Measurements from ENCODE around the gene CNTN6.

CNTN6 gene

GRCh38 chr3:1092771-1093170, at the start of gene CNTN6:
Gene CNTN6, plus strand, starts transcription at chr3:1093024. Its CDS starts 54,985 bp downstream, at chr3:1148009.
- no peak for DNase-seq (ENCODE audit: low read depth, low spot score)

GRCh38 chr3:1048558-1048957, 44.3 kb upstream of the CNTN6 start:
- DNase-seq (ENCODE audit: low read depth, low spot score) = no peak

- no peak for DNase-seq (ENCODE audit: low read depth, low spot score)
These were observed 37.0 kb upstream of the CNTN6 start for GRCh38 chr3:1055870-1056269.

- DNase-seq (ENCODE audit: low read depth, low spot score) = no peak
These were observed 36.1 kb upstream of the CNTN6 start for GRCh38 chr3:1056744-1057143.

- no peak for DNase-seq (ENCODE audit: low read depth, low spot score)
These were observed 35.4 kb upstream of the CNTN6 start for GRCh38 chr3:1057436-1057835.

- DNase-seq (ENCODE audit: low read depth, low spot score) = no peak
These were observed 23.8 kb upstream of the CNTN6 start for GRCh38 chr3:1068985-1069384.

- DNase-seq (ENCODE audit: low read depth, low spot score) = no peak
These were observed 20.8 kb upstream of the CNTN6 start for GRCh38 chr3:1072041-1072440.

- no peak for DNase-seq (ENCODE audit: low read depth, low spot score)
These were observed 13.2 kb upstream of the CNTN6 start for GRCh38 chr3:1079662-1080061.

GRCh38 chr3:1082108-1082507, 10.7 kb upstream of the CNTN6 start:
- no peak for DNase-seq (ENCODE audit: low read depth, low spot score)

- peak; percentile 56 for DNase-seq (ENCODE audit: low read depth, low spot score)
These were observed 5.7 kb upstream of the CNTN6 start for GRCh38 chr3:1087066-1087560.

GRCh38 chr3:1088503-1088902, 4.3 kb upstream of the CNTN6 start:
- no peak for DNase-seq (ENCODE audit: low read depth, low spot score)

- no peak for DNase-seq (ENCODE audit: low read depth, low spot score)
These were observed 1.5 kb upstream of the CNTN6 start for GRCh38 chr3:1091286-1091685.

- DNase-seq (ENCODE audit: low read depth, low spot score) = no peak
These were observed 763 bp upstream of the CNTN6 start for GRCh38 chr3:1092061-1092460.

GRCh38 chr3:1093217-1093616, 393 bp downstream of the CNTN6 start:
- DNase-seq (ENCODE audit: low read depth, low spot score) = no peak

- no peak for DNase-seq (ENCODE audit: low read depth, low spot score)
These were observed 10.7 kb downstream of the CNTN6 start for GRCh38 chr3:1103525-1103924.

- DNase-seq (ENCODE audit: low read depth, low spot score) = peak; percentile 13
These were observed 25.1 kb downstream of the CNTN6 start for GRCh38 chr3:1117843-1118473.

GRCh38 chr3:1131166-1131565, 38.3 kb downstream of the CNTN6 start:
- DNase-seq (ENCODE audit: low read depth, low spot score) = no peak

- no peak for DNase-seq (ENCODE audit: low read depth, low spot score)
These were observed 42.4 kb downstream of the CNTN6 start for GRCh38 chr3:1135194-1135593.

- DNase-seq (ENCODE audit: low read depth, low spot score) = no peak
These were observed 45.2 kb downstream of the CNTN6 start for GRCh38 chr3:1138036-1138435.

GRCh38 chr3:1139071-1139470, 46.2 kb downstream of the CNTN6 start:
- DNase-seq (ENCODE audit: low read depth, low spot score) = no peak

GRCh38 chr3:1147326-1147725, 54.5 kb downstream of the CNTN6 start:
- DNase-seq (ENCODE audit: low read depth, low spot score) = no peak

- no peak for DNase-seq (ENCODE audit: low read depth, low spot score)
These were observed 55.0 kb downstream of the CNTN6 start for GRCh38 chr3:1147819-1148218.

- no peak for DNase-seq (ENCODE audit: low read depth, low spot score)
These were observed 71.3 kb downstream of the CNTN6 start for GRCh38 chr3:1164101-1164500.

GRCh38 chr3:1171320-1171719, 78.5 kb downstream of the CNTN6 start:
- no peak for DNase-seq (ENCODE audit: low read depth, low spot score)
